ENCODE data around the gene C4orf51. TPM values are rescaled to one million over a fixed set of nuclear protein-coding genes. Genes with fewer than 3 reads are reported as not detected.

The C4orf51 gene
- total and polyA plus RNA-seq, 4 donors, result not detected

DNA sequence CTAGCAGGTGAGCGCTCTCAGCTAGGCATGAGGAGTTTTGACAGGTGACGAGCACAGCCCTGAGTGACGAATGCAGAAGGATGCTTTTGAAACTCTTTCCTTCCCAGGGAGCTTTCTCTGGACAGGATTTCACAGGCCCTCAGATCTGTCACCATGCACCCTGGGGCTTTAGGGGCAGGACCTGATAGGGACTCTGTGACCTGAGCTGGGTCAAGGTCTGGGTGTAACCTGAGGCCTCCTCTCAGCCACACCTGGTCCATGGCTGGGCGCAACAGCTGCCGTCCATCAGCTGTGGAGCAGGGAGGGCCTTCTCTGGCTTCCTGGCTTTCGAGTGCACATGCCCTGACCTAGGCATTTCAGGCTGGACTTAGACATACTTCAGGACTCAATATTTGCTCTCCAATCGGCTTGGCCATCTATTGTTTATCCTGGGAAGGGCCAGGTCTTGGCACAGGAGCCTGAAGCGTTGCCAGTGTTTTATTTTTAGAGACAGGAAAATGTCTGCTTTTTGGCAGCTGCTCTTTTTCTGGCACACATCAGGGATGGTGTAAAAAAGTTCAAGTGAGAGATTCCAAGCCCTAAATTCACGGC lies 56.4 kb downstream of the C4orf51 start:
- peak in 1 of 6 donors; percentile 19 for DNase-seq (ENCODE audit: low read depth in 4 of 6, low spot score in 6 of 6)
- 84% methylated on average over 7 of the region's 9 CpGs for WGBS (ENCODE audit: insufficient coverage)
- no peaks in the 10 kb centered on the region for H3K27me3 ChIP-seq (ENCODE audit: control insufficient read depth, insufficient read depth, low read length)

DNA sequence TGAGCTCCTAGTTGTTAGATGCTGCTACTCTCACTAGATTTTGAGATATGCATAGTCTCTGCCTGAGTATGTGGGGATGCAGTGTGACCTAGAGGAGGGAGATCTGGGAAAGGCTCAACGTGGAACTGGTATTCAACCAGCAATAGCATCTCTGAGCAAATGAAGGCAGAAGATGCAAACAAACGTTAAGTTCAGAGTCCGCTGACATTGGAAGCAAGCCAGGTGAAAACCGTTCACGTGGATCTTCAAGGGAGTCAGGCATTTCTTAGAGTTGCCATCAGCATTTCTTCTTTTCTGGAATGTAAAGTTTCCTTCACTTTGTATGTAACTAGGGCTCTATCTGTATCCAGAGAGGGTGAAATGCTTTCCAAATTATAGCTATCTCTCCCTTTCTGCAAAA lies 59.9 kb downstream of the C4orf51 start:
- Histone ChIP-seq H3K36me3 (ENCODE audit: control insufficient read depth, insufficient read depth, low read length) (no peaks in the 10 kb centered on the region), H3K4me3 (ENCODE audit: low read depth, low read length) (no peak overlapping the region), H3K27ac (ENCODE audit: low read depth, low read length) (no peak overlapping the region), H3K27me3 (ENCODE audit: control insufficient read depth, insufficient read depth, low read length) (no peaks in the 10 kb centered on the region), H3K4me1 (ENCODE audit: control insufficient read depth, insufficient read depth, low read length) (peaks cover 7% of the 10 kb centered on the region), H3K9me3 (ENCODE audit: control insufficient read depth, insufficient read depth, low read length) (no peaks in the 10 kb centered on the region)
- DNase-seq (ENCODE audit: low read depth in 4 of 6, low spot score in 6 of 6), result no peak
- 43% methylated on average over 3 of the region's 5 CpGs for WGBS (ENCODE audit: insufficient coverage)

More for the DNA sequence above, 56.4 kb downstream of the C4orf51 start:
- H3K9me3 ChIP-seq (ENCODE audit: control insufficient read depth, insufficient read depth, low read length), result no peaks in the 10 kb centered on the region
- H3K4me3 ChIP-seq (ENCODE audit: low read depth, low read length), result no peak overlapping the region
- H3K4me1 ChIP-seq (ENCODE audit: control insufficient read depth, insufficient read depth, low read length), result peaks cover 17% of the 10 kb centered on the region
- H3K36me3 ChIP-seq (ENCODE audit: control insufficient read depth, insufficient read depth, low read length), result no peaks in the 10 kb centered on the region
- no peak overlapping the region for H3K27ac ChIP-seq (ENCODE audit: low read depth, low read length)

DNA sequence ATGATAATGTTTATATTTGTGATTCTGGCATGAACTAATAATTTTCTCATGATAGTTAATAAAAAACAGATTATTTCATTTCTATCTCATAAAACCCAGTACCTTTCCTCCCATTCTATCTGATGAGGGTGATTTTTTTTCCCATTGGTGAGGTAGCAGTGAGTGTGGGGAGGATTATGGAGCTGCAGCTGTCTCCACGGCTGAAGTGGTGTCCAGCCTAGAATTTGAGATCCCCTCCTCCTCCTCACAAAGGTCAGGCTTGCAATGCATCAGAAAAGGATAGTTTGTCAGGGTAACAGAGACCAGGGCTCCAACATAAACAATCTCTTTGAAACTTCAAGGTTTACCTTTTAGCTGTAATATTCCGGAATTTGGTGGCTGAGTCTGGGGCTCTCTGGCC lies 60.9 kb downstream of the C4orf51 start:
- Histone ChIP-seq H3K4me3 (ENCODE audit: low read depth, low read length) (no peak overlapping the region), H3K27ac (ENCODE audit: low read depth, low read length) (no peak overlapping the region), H3K27me3 (ENCODE audit: control insufficient read depth, insufficient read depth, low read length) (no peaks in the 10 kb centered on the region), H3K9me3 (ENCODE audit: control insufficient read depth, insufficient read depth, low read length) (no peaks in the 10 kb centered on the region), H3K36me3 (ENCODE audit: control insufficient read depth, insufficient read depth, low read length) (no peaks in the 10 kb centered on the region), H3K4me1 (ENCODE audit: control insufficient read depth, insufficient read depth, low read length) (peaks cover 5% of the 10 kb centered on the region)
- DNase-seq (ENCODE audit: low read depth in 4 of 6, low spot score in 6 of 6), result no peak
- WGBS (ENCODE audit: insufficient coverage), result no CpG with 5 or more reads among the region's 2 CpGs

DNA sequence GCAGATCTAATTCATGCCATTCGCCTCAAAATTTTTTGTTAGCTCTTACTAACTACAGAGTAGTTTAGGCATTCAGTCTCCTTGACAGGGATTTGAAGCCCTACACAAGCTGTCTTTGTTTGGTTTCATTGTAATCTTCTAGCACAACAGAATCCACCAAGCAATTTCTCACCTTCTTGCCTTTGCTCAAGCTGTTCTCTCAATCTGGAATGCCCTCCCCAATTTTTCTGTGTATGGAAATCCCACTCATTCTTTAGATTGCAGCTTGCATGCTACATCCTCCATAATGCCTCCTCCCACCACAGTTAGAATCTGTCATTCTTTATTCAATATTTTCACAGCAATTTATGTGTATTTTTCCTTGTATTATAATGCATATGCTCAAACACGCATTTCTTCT lies 63.7 kb downstream of the C4orf51 start:
- DNase-seq (ENCODE audit: low read depth in 4 of 6, low spot score in 6 of 6), result peak in 1 of 6 donors; percentile 16
- H3K27me3 ChIP-seq (ENCODE audit: control insufficient read depth, insufficient read depth, low read length), result no peaks in the 10 kb centered on the region
- no CpG with 5 or more reads among the region's 2 CpGs for WGBS (ENCODE audit: insufficient coverage)
- no peaks in the 10 kb centered on the region for H3K9me3 ChIP-seq (ENCODE audit: control insufficient read depth, insufficient read depth, low read length)
- H3K27ac ChIP-seq (ENCODE audit: low read depth, low read length), result no peak overlapping the region
- no peaks in the 10 kb centered on the region for H3K36me3 ChIP-seq (ENCODE audit: control insufficient read depth, insufficient read depth, low read length)
- no peaks in the 10 kb centered on the region for H3K4me1 ChIP-seq (ENCODE audit: control insufficient read depth, insufficient read depth, low read length)
- no peak overlapping the region for H3K4me3 ChIP-seq (ENCODE audit: low read depth, low read length)

DNA sequence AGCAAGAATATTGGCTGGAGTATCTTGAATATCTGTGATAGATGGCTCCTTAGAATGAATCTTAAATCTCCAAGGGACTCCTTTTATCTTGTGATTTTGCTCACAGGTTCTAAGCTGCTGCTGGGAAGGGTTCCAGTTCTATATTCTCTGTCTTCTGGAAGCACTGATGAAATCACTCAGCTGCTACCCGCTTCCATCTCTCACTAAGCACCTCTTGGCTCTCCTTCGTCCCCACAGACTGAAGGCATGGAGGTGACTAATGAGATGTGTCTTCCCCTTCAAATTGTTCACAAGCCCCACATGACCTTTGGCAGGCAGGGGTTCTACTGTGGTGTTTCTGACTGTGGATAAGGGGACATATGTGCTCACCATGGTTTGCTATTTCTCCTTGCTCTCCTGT lies 75.9 kb downstream of the C4orf51 start:
- Histone ChIP-seq H3K36me3 (ENCODE audit: control insufficient read depth, insufficient read depth, low read length) (peaks cover 7% of the 10 kb centered on the region), H3K27ac (ENCODE audit: low read depth, low read length) (no peak overlapping the region), H3K9me3 (ENCODE audit: control insufficient read depth, insufficient read depth, low read length) (no peaks in the 10 kb centered on the region), H3K4me3 (ENCODE audit: low read depth, low read length) (no peak overlapping the region), H3K4me1 (ENCODE audit: control insufficient read depth, insufficient read depth, low read length) (no peaks in the 10 kb centered on the region), H3K27me3 (ENCODE audit: control insufficient read depth, insufficient read depth, low read length) (no peaks in the 10 kb centered on the region)
- WGBS (ENCODE audit: insufficient coverage), result no CpG with 5 or more reads among the region's 2 CpGs
- DNase-seq (ENCODE audit: low read depth in 4 of 6, low spot score in 6 of 6), result no peak

DNA sequence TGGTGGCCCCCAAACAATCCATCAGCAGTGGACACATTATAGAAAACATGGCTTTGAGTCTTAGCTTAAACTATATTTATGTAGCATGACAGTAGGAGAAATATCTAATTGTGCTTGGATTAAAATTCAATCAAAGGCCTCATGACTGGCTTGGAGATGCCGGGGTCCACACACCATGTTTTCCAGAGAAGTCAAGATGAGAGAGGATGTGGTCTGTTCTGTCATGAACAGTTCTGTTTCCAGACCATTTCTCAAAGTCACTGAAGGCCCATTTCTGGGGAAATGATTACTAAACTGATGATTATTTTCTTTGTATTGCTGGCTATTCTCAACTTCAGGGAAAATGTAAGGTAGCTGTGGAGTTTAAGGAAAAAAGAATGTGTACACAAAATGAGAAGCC lies 76.3 kb downstream of the C4orf51 start:
- H3K27ac ChIP-seq (ENCODE audit: low read depth, low read length), result no peak overlapping the region
- H3K4me1 ChIP-seq (ENCODE audit: control insufficient read depth, insufficient read depth, low read length), result no peaks in the 10 kb centered on the region
- H3K36me3 ChIP-seq (ENCODE audit: control insufficient read depth, insufficient read depth, low read length), result peaks cover 11% of the 10 kb centered on the region
- 100% methylated on average over 1 of the region's 1 CpG for WGBS (ENCODE audit: insufficient coverage)
- no peaks in the 10 kb centered on the region for H3K27me3 ChIP-seq (ENCODE audit: control insufficient read depth, insufficient read depth, low read length)
- no peak overlapping the region for H3K4me3 ChIP-seq (ENCODE audit: low read depth, low read length)
- no peaks in the 10 kb centered on the region for H3K9me3 ChIP-seq (ENCODE audit: control insufficient read depth, insufficient read depth, low read length)
- DNase-seq (ENCODE audit: low read depth in 4 of 6, low spot score in 6 of 6), result no peak

DNA sequence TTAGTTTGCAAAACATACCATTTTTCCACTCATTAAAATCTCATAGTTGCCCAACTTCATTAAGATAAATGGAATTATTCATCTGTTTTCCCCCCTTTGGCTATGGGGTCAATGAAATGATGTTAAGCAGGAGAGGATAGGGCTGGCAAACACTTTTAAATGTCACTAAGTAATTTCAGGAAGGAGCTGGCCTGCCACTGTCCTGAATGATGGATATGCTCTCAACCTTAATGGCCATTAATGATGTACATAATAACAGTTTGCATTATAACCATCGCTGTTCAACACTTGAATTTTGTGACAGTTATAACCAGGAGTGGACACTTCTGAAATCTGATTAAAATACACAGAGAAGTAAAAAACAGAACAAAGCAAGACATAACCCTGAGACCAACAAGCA lies 77.2 kb downstream of the C4orf51 start:
- no peaks in the 10 kb centered on the region for H3K27me3 ChIP-seq (ENCODE audit: control insufficient read depth, insufficient read depth, low read length)
- H3K9me3 ChIP-seq (ENCODE audit: control insufficient read depth, insufficient read depth, low read length), result no peaks in the 10 kb centered on the region
- no peak overlapping the region for H3K4me3 ChIP-seq (ENCODE audit: low read depth, low read length)
- peaks cover 20% of the 10 kb centered on the region for H3K36me3 ChIP-seq (ENCODE audit: control insufficient read depth, insufficient read depth, low read length)
- no CpG with 5 or more reads among the region's 1 CpG for WGBS (ENCODE audit: insufficient coverage)
- DNase-seq (ENCODE audit: low read depth in 4 of 6, low spot score in 6 of 6), result no peak
- H3K27ac ChIP-seq (ENCODE audit: low read depth, low read length), result no peak overlapping the region
- no peaks in the 10 kb centered on the region for H3K4me1 ChIP-seq (ENCODE audit: control insufficient read depth, insufficient read depth, low read length)

DNA sequence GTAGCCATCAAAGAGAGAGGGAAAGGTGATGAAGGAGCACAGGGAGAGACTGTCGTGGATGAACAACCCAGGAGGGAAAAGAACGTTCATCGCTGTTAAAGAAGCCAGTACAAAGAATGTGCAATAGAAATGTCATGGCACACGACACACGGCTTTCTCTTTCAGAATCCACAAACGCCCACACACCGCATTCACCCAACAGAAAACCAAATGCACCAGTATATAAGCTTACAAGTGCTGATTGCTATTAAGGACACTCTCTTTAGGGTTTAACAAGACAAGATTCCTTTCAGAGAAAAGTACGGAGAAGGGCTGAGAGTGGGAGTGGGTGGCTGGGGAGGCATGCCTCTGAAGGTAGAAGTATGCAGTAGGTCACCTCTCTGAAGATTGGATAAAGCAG lies 80.2 kb downstream of the C4orf51 start:
- no peak overlapping the region for H3K4me3 ChIP-seq (ENCODE audit: low read depth, low read length)
- H3K27ac ChIP-seq (ENCODE audit: low read depth, low read length), result no peak overlapping the region
- H3K27me3 ChIP-seq (ENCODE audit: control insufficient read depth, insufficient read depth, low read length), result no peaks in the 10 kb centered on the region
- WGBS (ENCODE audit: insufficient coverage), result no CpG with 5 or more reads among the region's 8 CpGs
- H3K36me3 ChIP-seq (ENCODE audit: control insufficient read depth, insufficient read depth, low read length), result peaks cover 41% of the 10 kb centered on the region
- DNase-seq (ENCODE audit: low read depth in 4 of 6, low spot score in 6 of 6), result no peak
- no peaks in the 10 kb centered on the region for H3K9me3 ChIP-seq (ENCODE audit: control insufficient read depth, insufficient read depth, low read length)
- no peaks in the 10 kb centered on the region for H3K4me1 ChIP-seq (ENCODE audit: control insufficient read depth, insufficient read depth, low read length)

DNA sequence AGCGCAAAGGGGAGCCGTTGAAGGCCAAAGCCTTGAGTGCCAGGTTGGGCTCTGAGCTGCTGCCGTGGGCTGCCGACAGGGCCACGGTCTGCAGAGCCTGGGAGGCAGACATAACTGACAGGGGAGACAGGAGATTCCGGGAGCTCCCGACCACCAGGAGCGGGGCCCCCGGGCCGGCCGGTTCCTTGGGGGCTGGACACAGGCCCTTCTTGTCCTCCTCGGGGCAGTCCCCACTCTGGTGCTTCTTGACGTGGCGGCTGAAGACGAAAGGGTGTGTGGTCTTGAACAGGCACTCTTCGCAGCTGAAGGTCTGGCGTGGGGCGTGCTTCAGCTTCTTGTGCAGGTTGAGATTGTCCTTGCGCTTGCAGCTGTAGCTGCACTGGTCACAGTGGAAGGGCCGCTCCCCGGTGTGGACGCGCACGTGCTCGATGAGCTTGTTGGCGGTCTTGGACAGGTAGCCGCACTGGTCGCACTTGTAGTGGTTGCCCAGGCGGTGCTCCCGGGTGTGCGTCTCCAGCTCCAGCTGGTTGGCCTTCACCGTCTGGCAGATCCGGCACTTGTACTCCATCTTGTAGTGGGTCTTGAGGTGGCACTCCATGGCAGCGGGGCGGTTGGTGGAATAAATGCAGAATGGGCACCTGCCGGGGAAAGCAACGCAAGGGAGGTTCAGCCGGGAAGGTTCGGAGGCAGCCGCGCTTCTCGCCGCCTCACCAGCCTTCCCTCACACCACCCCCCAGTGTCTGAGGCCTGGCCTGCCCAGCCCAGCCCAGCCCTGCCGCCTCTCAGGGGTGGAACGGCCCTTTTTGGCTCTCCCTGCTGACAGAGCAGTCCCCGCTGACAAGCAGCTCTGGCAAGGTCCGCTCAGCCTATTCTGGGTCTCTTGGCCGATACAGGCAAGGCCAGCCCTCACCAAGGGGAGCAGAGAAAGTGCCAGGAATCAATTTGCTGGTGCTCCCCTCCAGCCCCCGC lies 81.3 kb downstream of the C4orf51 start:
- H3K27ac ChIP-seq (ENCODE audit: low read depth, low read length), result no peak overlapping the region
- peaks cover 49% of the 10 kb centered on the region for H3K36me3 ChIP-seq (ENCODE audit: control insufficient read depth, insufficient read depth, low read length)
- no peak for DNase-seq (ENCODE audit: low read depth in 4 of 6, low spot score in 6 of 6)
- no peaks in the 10 kb centered on the region for H3K9me3 ChIP-seq (ENCODE audit: control insufficient read depth, insufficient read depth, low read length)
- no peak overlapping the region for H3K4me3 ChIP-seq (ENCODE audit: low read depth, low read length)
- WGBS (ENCODE audit: insufficient coverage), result 96% methylated on average over 45 of the region's 49 CpGs
- no peaks in the 10 kb centered on the region for H3K4me1 ChIP-seq (ENCODE audit: control insufficient read depth, insufficient read depth, low read length)
- no peaks in the 10 kb centered on the region for H3K27me3 ChIP-seq (ENCODE audit: control insufficient read depth, insufficient read depth, low read length)

DNA sequence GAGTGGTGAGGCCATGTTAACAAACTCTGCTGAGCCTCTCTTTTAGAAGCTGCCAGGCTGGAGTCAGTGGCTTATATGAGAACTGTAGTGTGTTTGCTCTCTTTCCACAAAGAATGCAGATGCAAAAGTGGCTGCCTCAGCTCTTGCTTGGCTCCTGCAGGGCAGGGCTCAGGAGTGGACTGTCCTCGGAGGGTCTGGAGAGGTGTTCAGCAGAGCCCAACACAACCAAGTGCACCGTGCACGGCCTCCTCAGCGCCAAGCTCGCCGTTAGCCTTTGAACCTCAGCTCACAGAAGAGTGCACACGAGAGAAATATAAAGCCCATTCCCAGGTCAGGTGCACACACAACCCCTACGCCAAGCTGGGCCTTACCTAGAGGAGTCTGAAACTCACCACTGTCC lies 82.8 kb downstream of the C4orf51 start:
- H3K27me3 ChIP-seq (ENCODE audit: control insufficient read depth, insufficient read depth, low read length), result no peaks in the 10 kb centered on the region
- no peak overlapping the region for H3K4me3 ChIP-seq (ENCODE audit: low read depth, low read length)
- H3K27ac ChIP-seq (ENCODE audit: low read depth, low read length), result no peak overlapping the region
- H3K4me1 ChIP-seq (ENCODE audit: control insufficient read depth, insufficient read depth, low read length), result no peaks in the 10 kb centered on the region
- no peaks in the 10 kb centered on the region for H3K9me3 ChIP-seq (ENCODE audit: control insufficient read depth, insufficient read depth, low read length)
- 96% methylated on average over 6 of the region's 8 CpGs for WGBS (ENCODE audit: insufficient coverage)
- H3K36me3 ChIP-seq (ENCODE audit: control insufficient read depth, insufficient read depth, low read length), result peaks cover 53% of the 10 kb centered on the region
- no peak for DNase-seq (ENCODE audit: low read depth in 4 of 6, low spot score in 6 of 6)
